ENCODE measurements around the gene TSKS. TPM values are rescaled to one million over a fixed set of nuclear protein-coding genes. Genes with fewer than 3 reads are reported as not detected.

Gene TSKS
- total RNA-seq, 4 donors from 2014 or later: 0.32 to 12.7 (median 0.82) TPM; not detected in 1

DNA sequence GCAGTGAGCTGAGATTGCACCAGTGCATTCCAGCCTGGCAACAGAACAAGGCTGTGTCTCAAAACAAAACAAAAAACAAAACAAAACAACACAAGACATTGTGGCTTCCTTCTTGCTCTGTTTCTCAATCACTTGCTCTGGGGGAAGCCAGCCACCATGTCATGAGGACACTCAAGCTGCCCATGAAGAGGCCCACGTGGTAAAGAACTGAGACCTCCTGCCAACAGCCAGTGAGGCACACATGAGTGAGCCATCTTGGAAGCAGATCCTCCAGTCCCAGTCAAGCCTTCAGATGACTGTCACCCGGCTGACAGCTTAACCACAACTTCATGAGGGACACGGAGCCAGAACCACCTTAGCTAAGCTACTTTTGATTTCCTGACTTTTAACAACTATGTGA, 47.0 kb downstream of the TSKS start:
- Histone ChIP-seq H3K9me3 (no peaks in the 10 kb centered on the region), H3K4me1 (no peaks in the 10 kb centered on the region), H3K4me3 (no peak overlapping the region), H3K27me3 (no peaks in the 10 kb centered on the region), H3K36me3 (no peaks in the 10 kb centered on the region), H3K27ac (no peak overlapping the region)
- DNase-seq: no peak
- intact Hi-C loops (cut with DNase I; ENCODE audit: low total_unique reads): no loop called here
- TF ChIP-seq CTCF (IDR thresholded peaks at IDR 0.05) (no peak), EP300 (IDR thresholded peaks at IDR 0.05; ENCODE audit: low read depth) (no peak), POLR2A (IDR thresholded peaks at IDR 0.05) (no peak), POLR2AphosphoS5 (IDR thresholded peaks at IDR 0.05) (no peak)
- in situ Hi-C loops (cut with MboI; ENCODE audit: low pct_ligation_motif_present in 1 of 4, low pct_unique_long_range_greater_than_20kb in 1 of 4, low sequenced_read_pairs in 3 of 4): no loop called here
- 65 to 69% methylated on average over 3 of the region's 3 CpGs for WGBS, 2 donors (ENCODE audit: low coverage in 1 of 2)

DNA sequence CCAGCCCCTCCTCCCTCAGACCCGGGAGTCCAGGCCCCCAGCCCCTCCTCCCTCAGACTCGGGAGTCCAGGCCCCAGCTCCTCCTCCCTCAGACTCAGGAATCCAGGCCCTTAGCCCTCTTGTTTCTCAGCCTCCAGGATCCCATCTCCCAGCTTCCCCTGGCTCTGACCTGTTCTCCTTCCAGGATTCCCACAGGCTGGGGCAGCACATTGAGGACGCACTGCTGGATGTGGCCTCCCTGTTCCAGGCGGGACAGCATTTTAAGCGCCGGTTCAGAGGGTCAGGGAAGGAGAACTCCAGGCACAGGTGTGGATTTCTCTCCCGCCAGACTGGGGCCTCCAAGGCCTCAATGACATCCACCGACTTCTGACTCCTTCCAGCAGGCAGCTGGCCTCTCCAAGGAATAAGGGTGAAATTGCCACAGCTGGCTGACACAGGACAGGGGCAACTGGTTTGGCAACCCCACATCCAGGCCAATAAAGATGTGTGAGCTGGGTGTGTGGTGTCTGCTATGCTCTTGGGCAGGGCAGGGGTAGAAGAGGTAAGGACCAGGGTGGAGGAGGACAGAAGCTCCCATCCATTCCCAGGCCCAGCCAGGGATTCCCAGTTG, 49.8 kb downstream of the TSKS start:
- WGBS, 2 donors (ENCODE audit: low coverage in 1 of 2): 68% methylated on average over 7 of the region's 8 CpGs; no CpG with 5 or more reads in 1 of the 2 donors
- Histone ChIP-seq H3K4me1 (no peaks in the 10 kb centered on the region), H3K4me3 (no peak overlapping the region), H3K36me3 (no peaks in the 10 kb centered on the region), H3K27me3 (no peaks in the 10 kb centered on the region), H3K9me3 (no peaks in the 10 kb centered on the region), H3K27ac (no peak overlapping the region)
- TF ChIP-seq CTCF (IDR thresholded peaks at IDR 0.05) (no peak), POLR2AphosphoS5 (IDR thresholded peaks at IDR 0.05) (no peak), POLR2A (IDR thresholded peaks at IDR 0.05) (no peak), EP300 (IDR thresholded peaks at IDR 0.05; ENCODE audit: low read depth) (no peak)
- in situ Hi-C loops (cut with MboI; ENCODE audit: low pct_ligation_motif_present in 1 of 4, low pct_unique_long_range_greater_than_20kb in 1 of 4, low sequenced_read_pairs in 3 of 4): no loop called here
- no peak for DNase-seq
- intact Hi-C loops (cut with DNase I; ENCODE audit: low total_unique reads): no loop called here

- DNase-seq: peak; percentile 47
Observed at GRCh38 chr19:49712397-49712859, 50.7 kb downstream of the TSKS start.

DNA sequence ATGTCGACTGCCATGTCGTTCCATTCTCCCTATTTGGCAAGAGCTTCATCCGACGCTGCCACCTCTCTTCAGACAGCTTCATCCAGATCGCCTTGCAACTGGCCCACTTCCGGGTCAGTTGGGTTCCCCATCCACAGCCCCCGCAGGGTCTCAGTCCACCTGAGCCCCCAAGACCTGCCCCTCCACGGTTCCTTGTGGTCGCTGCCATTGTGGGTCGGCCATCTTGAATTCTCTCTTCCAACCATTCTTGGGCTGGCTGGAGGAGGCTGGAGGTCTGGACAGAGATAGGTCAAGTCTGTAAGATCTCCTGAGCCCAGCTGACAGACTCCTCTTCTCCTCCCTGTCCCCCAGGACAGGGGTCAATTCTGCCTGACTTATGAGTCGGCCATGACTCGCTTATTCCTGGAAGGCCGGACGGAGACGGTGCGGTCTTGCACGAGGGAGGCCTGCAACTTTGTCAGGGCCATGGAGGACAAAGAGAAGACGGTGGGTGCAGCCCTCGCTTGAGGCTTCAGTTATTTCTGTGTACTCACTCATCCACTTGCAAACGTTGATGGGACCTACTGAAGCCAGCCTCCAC, 52.6 kb downstream of the TSKS start:
- Histone ChIP-seq H3K4me1 (no peaks in the 10 kb centered on the region), H3K9me3 (no peaks in the 10 kb centered on the region), H3K27ac (no peak overlapping the region), H3K36me3 (no peaks in the 10 kb centered on the region), H3K27me3 (no peaks in the 10 kb centered on the region), H3K4me3 (no peak overlapping the region)
- no peak for DNase-seq
- TF ChIP-seq EP300 (IDR thresholded peaks at IDR 0.05; ENCODE audit: low read depth) (no peak), CTCF (IDR thresholded peaks at IDR 0.05) (no peak), POLR2A (IDR thresholded peaks at IDR 0.05) (no peak), POLR2AphosphoS5 (IDR thresholded peaks at IDR 0.05) (no peak)
- intact Hi-C loops (cut with DNase I; ENCODE audit: low total_unique reads): no loop called here
- WGBS, 2 donors (ENCODE audit: low coverage in 1 of 2): 78 to 92% methylated on average over 5 to 20 of the region's 20 CpGs
- in situ Hi-C loops (cut with MboI; ENCODE audit: low pct_ligation_motif_present in 1 of 4, low pct_unique_long_range_greater_than_20kb in 1 of 4, low sequenced_read_pairs in 3 of 4): no loop called here

More at GRCh38 chr19:49712397-49712859, 50.7 kb downstream of the TSKS start:
- TF ChIP-seq CTCF (IDR thresholded peaks at IDR 0.05) (no peak), POLR2AphosphoS5 (IDR thresholded peaks at IDR 0.05) (no peak), EP300 (IDR thresholded peaks at IDR 0.05; ENCODE audit: low read depth) (no peak), POLR2A (IDR thresholded peaks at IDR 0.05) (no peak)
- intact Hi-C loops (cut with DNase I; ENCODE audit: low total_unique reads): no loop called here
- Histone ChIP-seq H3K4me3 (no peak overlapping the region), H3K36me3 (no peaks in the 10 kb centered on the region), H3K4me1 (no peaks in the 10 kb centered on the region), H3K9me3 (no peaks in the 10 kb centered on the region), H3K27me3 (no peaks in the 10 kb centered on the region), H3K27ac (no peak overlapping the region)
- 29 to 49% methylated on average over 12 to 20 of the region's 20 CpGs for WGBS, 2 donors (ENCODE audit: low coverage in 1 of 2)
- in situ Hi-C loops (cut with MboI; ENCODE audit: low pct_ligation_motif_present in 1 of 4, low pct_unique_long_range_greater_than_20kb in 1 of 4, low sequenced_read_pairs in 3 of 4): no loop called here
